ENCODE results near the gene CLBA1.

GRCh38 chr14:104941508-104942365 is 43.9 kb upstream of the CLBA1 start:
- TF ChIP-seq CTCF (IDR thresholded peaks at IDR 0.05) (no peak), POLR2A (IDR thresholded peaks at IDR 0.05) (no peak)

Measured in uterus (tissue), 2 donors.